NB4 (cell line): ENCODE results near the gene NLGN2.
"Not testable (repeated sequence)": the region's sequence is repeated elsewhere in the genome, so short reads cannot be mapped to it uniquely, and the experiment has no call there.

ENCODE experiments used
- DNase-seq: peaks from one replicate; pipeline ENCODE4 v3.0.0; 2010; ENCODE audit warnings: low read depth
- H3K4me3 ChIP-seq: one replicate; pipeline ENCODE4 v1.5.1; 2011; ENCODE audit warnings: mild to moderate bottlenecking, low read depth, low read length, moderate library complexity
- CTCF ChIP-seq: IDR thresholded peaks from one replicate; pipeline ENCODE4 v1.5.1; 2012; ENCODE audit warnings: low read depth, low read length
- MAX ChIP-seq: IDR thresholded peaks from 2 replicates; pipeline ENCODE4 v1.6.1; 2011; ENCODE audit warnings: low read depth, low read length
- MYC ChIP-seq: IDR thresholded peaks from 2 replicates; pipeline ENCODE4 v1.6.1; 2011; ENCODE audit warnings: low read depth, low read length
- POLR2A ChIP-seq: IDR thresholded peaks from 2 replicates; pipeline ENCODE4 v1.6.1; 2011; ENCODE audit warnings: mild to moderate bottlenecking; ENCODE audit not compliant: insufficient read length; ENCODE audit errors: extremely low read depth

The NLGN2 gene

GRCh38 chr17:7407485-7408251 is at the start of gene NLGN2:
Gene NLGN2, plus strand, starts transcription at chr17:7407845. Its CDS starts 411 bp downstream, at chr17:7408256.
- TF ChIP-seq MYC (no peak), MAX (no peak), POLR2A (no peak), CTCF (no peak)
- H3K4me3 ChIP-seq, result no peak within 1 kb of the TSS
- no peak for DNase-seq

GRCh38 chr17:7361906-7362305 is 45.7 kb upstream of the NLGN2 start:
- no peak for TF ChIP-seq POLR2A
- TF ChIP-seq MAX, result no peak
- TF ChIP-seq CTCF, result no peak
- no peak for TF ChIP-seq MYC
- DNase-seq, result no peak
- no peak overlapping the region for H3K4me3 ChIP-seq

GRCh38 chr17:7363311-7363710 is 44.3 kb upstream of the NLGN2 start:
- no peak for TF ChIP-seq MAX
- no peak for DNase-seq
- no peak overlapping the region for H3K4me3 ChIP-seq

- not testable (repeated sequence) for DNase-seq
Observed at GRCh38 chr17:7365963-7366362, 41.7 kb upstream of the NLGN2 start.

GRCh38 chr17:7367083-7367482 is 40.6 kb upstream of the NLGN2 start:
- DNase-seq, result no peak
- TF ChIP-seq MAX, result no peak
- TF ChIP-seq MYC, result no peak
- TF ChIP-seq CTCF, result no peak
- no peak for TF ChIP-seq POLR2A
- H3K4me3 ChIP-seq, result no peak overlapping the region

More at GRCh38 chr17:7365963-7366362, 41.7 kb upstream of the NLGN2 start:
- H3K4me3 ChIP-seq, result not testable (repeated sequence)

- TF ChIP-seq POLR2A, result no peak
- no peak for TF ChIP-seq CTCF
- TF ChIP-seq MYC, result no peak
- no peak for TF ChIP-seq MAX
- no peak overlapping the region for H3K4me3 ChIP-seq
- DNase-seq, result no peak
Observed at GRCh38 chr17:7367918-7368598, 39.6 kb upstream of the NLGN2 start.

- not testable (repeated sequence) for H3K4me3 ChIP-seq, DNase-seq
Observed at GRCh38 chr17:7368599-7368994, 39.0 kb upstream of the NLGN2 start.
